HL-60/S4 (cell line): ENCODE measurements around the gene TMEM255A.

Source experiments
- in situ Hi-C: fragments of 300-500 bp; cut with MboI; formaldehyde crosslinking; loops from 2 replicates; pipeline ENCODE4 v1.14.3; 2022; ENCODE audit warnings: low sequenced_read_pairs

TMEM255A gene

GRCh38 chrX:120271218-120271617, 40.0 kb downstream of the TMEM255A start:
- in situ Hi-C loops: no loop called here

- in situ Hi-C loops: no loop called here
Measured at GRCh38 chrX:120270567-120270966, 40.7 kb downstream of the TMEM255A start.

GRCh38 chrX:120269373-120270035, 41.8 kb downstream of the TMEM255A start:
- in situ Hi-C loops: no loop called here

GRCh38 chrX:120264341-120264740, 46.9 kb downstream of the TMEM255A start:
- in situ Hi-C loops: no loop called here

GRCh38 chrX:120262859-120263708, 48.2 kb downstream of the TMEM255A start:
- in situ Hi-C loops: no loop called here

GRCh38 chrX:120260369-120260768, 50.9 kb downstream of the TMEM255A start:
- in situ Hi-C loops: no loop called here

- in situ Hi-C loops: no loop called here
Measured at GRCh38 chrX:120253784-120254183, 57.5 kb downstream of the TMEM255A start.

- in situ Hi-C loops: no loop called here
Measured at GRCh38 chrX:120251471-120252011, 59.7 kb downstream of the TMEM255A start.

GRCh38 chrX:120250522-120251271, 60.6 kb downstream of the TMEM255A start, which contains the start of gene ZBTB33:
ZBTB33 (plus strand) TSS chrX:120250812; CDS start chrX:120253416, 2,604 bp downstream.
- in situ Hi-C loops: no loop called here

GRCh38 chrX:120244735-120245498, 66.3 kb downstream of the TMEM255A start:
- in situ Hi-C loops: no loop called here

GRCh38 chrX:120244395-120244734, 66.9 kb downstream of the TMEM255A start:
- in situ Hi-C loops: no loop called here

- in situ Hi-C loops: no loop called here
Measured at GRCh38 chrX:120242813-120243212, 68.4 kb downstream of the TMEM255A start.

- in situ Hi-C loops: no loop called here
Measured at GRCh38 chrX:120238933-120239332, 72.3 kb downstream of the TMEM255A start.

GRCh38 chrX:120236687-120237479, 74.4 kb downstream of the TMEM255A start:
- in situ Hi-C loops: no loop called here

GRCh38 chrX:120235284-120235683, 76.0 kb downstream of the TMEM255A start:
- in situ Hi-C loops: no loop called here

GRCh38 chrX:120228187-120228908, 82.9 kb downstream of the TMEM255A start:
- in situ Hi-C loops: no loop called here

GRCh38 chrX:120224388-120224787, 86.9 kb downstream of the TMEM255A start:
- in situ Hi-C loops: no loop called here

- in situ Hi-C loops: no loop called here
Measured at GRCh38 chrX:120223374-120223773, 87.9 kb downstream of the TMEM255A start.
